COLO829 (cell line): ENCODE measurements around the gene COPS7A.

Experiments
- DNase-seq: peaks from one replicate; pipeline ENCODE4 v3.0.0; 2012; ENCODE audit warnings: low spot score

The COPS7A gene

GRCh38 chr12:6770094-6770493, 46.2 kb downstream of the COPS7A start:
- no peak for DNase-seq

- no peak for DNase-seq
These were observed 46.8 kb downstream of the COPS7A start for GRCh38 chr12:6770600-6770999.

DNA sequence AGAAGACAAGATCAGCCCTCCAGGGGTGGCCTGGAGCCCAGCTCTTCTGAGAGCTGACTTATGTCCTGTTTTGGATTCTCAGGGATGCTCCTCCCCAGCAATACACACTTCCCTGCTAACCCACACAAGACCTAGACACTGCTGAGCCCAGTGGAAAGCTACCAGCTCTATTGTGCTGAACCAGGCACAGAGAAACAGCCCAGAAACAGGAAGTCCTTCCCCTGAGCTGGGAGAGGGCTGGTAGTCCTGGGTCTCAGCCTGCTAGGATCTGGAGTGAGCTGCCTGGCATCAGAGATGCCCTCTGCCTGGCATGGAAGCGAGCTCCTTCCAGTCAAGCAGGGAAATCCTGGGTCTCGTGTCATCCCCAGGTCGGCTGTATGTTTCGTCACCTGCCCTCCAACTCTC, 47.2 kb downstream of the COPS7A start:
- no peak for DNase-seq

DNA sequence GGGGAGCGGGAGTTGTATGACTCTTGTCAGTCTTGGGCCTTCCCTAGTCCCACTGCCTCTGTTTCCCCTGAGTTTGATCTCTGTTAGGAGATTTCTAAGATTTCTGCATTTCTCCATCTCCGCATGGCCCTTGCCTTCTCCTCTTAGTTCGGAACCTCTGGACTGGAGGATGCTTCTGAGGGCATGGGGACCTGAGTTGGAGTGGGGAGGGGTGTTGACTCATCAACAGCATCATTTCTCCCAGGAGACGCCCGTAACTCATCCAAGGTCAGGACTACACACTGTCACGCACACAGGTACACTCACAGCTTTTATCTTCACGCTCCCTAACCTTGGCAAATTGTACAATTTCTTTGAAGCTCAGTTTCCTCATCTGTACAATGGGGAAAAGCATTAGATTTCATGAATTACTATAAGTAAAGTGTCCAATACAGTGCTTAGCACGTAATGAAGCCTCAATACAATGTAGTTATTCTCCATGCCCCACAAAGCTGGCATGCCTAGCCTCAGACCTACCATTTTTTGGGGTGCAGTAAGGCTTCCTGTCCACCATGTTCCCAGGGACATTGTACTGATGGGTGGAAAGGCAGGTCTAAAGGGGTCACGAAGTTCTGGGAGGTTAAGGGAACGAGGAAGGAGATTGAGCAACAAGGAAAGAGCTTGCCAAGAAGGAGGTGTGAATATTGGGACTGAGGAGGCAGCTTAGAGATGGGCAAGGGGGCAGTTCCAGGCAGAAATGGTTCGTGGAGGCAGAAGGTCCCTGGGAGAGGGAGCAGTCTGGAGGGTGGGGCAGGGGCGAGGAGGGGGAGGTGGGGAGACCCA, 47.9 kb downstream of the COPS7A start:
- DNase-seq: no peak

- no peak for DNase-seq
These were observed 48.5 kb downstream of the COPS7A start, which contains the start of gene LAG3 for GRCh38 chr12:6772331-6772695. TSS of gene LAG3 (plus strand) at chr12:6772520. CDS start at chr12:6772853, 333 bp downstream.

GRCh38 chr12:6772726-6773589, 49.1 kb downstream of the COPS7A start:
- no peak for DNase-seq

GRCh38 chr12:6773590-6774351, 49.9 kb downstream of the COPS7A start:
- DNase-seq: no peak

GRCh38 chr12:6774499-6775062, 50.7 kb downstream of the COPS7A start:
- no peak for DNase-seq

DNA sequence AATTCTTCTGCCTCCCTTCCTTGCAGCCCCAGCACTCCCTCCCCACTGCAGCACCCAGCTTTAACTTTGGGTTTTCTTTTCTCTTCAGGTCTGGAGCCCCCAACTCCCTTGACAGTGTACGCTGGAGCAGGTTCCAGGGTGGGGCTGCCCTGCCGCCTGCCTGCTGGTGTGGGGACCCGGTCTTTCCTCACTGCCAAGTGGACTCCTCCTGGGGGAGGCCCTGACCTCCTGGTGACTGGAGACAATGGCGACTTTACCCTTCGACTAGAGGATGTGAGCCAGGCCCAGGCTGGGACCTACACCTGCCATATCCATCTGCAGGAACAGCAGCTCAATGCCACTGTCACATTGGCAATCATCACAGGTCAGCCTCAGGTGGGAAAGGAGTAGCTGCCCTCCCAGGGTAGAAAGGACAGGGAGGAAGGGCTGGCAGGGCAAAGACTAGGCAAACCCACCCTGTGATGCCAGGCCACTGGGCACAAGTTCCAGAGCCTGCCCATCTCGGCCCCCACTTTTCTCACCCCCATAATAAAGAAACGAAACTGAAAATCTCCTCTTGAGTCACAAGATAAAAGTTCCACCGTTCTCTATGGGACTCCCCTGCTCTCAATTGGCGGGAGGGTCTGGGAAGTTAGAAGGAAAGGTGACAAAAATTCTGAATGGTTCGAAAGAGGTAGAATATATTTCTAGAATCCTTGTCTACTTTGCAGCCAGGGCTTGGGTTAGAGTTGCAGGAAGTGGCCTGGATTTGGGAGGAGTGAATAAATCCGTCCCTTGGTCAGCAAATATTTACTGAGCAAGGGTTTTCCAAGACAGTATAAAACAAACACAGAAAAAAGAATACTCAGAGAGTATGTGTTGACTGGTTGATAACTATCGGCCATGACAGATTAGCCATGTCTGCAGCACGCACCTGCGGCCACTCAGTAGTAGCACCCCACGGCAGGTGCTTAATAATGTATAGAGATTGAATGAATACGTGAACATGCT, 51.6 kb downstream of the COPS7A start:
- no peak for DNase-seq

- no peak for DNase-seq
These were observed 53.5 kb downstream of the COPS7A start for GRCh38 chr12:6777386-6777785.

- DNase-seq: no peak
These were observed 54.3 kb downstream of the COPS7A start for GRCh38 chr12:6778217-6778573.

- peak; percentile 75 for DNase-seq
These were observed 55.0 kb downstream of the COPS7A start for GRCh38 chr12:6778574-6779550.

DNA sequence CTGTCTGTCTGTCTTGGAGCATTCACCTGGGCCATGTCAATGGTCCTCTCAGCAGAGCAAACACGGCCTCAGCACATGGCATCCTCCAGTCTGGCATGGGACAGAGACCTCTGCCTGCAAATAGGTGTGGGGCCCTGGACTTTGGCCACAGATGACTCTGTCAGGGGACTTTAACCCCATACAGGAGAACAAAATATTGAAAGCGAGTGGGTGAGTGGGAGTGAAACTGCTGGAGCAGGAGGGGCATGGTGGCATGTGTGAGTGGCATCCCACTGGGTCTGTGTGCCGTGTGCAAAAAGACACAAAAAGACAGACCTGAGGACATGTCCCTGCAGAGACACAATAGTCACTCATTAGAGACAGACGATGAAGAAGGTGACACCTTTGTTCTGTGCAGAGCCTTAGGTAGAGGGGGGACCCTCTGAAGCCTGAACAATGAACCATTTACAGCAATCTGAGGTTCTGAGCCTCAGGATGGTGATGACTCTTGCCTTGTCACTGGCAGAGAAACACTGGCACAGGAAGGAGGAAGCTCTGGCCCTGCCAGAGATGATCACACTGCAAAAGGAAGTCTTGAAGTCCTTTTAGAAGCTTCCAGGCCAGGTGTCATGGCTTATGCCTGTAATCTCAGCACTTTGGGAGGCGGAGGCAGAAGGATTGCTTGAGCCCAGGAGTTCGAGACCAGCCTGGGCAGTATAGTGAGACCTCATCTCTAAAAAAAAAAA, 56.0 kb downstream of the COPS7A start:
- DNase-seq: no peak

DNA sequence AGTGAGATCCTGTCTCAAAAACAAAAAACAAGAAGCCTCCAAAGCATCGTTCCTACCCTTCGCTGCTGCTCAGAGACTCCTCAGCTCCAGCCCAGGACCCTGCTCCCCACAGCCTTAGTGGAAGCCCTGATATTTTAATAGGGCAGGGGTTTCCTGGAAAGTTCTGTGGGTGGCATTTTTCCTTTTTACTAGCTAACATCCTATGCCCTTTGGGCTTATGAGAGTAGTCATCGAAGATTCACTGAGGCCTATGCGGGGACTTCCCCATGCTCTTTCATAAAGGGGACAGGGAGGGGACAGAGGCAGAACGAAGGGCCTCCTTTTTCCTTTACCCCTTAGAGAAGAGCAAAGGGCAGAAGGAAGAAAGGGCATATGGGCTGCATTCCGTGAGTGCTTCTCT, 56.7 kb downstream of the COPS7A start:
- no peak for DNase-seq
